Measurements from ENCODE around the gene IL1RAP. TPM values are rescaled to one million over a fixed set of nuclear protein-coding genes. Genes with fewer than 3 reads are reported as not detected.

Gene IL1RAP
- total RNA-seq, 4 donors from 2014 or later: 30.7 to 44.5 (median 32.1) TPM

DNA sequence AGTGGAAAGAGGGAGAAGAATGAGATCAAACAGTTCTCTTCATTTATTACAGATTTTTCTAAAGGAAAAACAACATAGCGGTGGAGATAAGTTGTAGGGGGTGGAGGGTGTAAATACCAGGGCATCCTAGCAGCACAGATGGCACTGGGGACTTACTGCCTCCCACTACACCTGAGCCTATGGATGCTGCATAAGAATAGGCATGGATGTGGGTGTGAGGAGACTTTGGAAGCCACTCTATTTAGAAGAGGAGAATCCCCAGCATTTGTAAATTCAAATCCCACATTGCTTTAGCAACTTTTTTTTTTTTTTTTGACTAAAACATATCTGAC is 27.4 kb upstream of the IL1RAP start:
- TF ChIP-seq, protein P1, sequence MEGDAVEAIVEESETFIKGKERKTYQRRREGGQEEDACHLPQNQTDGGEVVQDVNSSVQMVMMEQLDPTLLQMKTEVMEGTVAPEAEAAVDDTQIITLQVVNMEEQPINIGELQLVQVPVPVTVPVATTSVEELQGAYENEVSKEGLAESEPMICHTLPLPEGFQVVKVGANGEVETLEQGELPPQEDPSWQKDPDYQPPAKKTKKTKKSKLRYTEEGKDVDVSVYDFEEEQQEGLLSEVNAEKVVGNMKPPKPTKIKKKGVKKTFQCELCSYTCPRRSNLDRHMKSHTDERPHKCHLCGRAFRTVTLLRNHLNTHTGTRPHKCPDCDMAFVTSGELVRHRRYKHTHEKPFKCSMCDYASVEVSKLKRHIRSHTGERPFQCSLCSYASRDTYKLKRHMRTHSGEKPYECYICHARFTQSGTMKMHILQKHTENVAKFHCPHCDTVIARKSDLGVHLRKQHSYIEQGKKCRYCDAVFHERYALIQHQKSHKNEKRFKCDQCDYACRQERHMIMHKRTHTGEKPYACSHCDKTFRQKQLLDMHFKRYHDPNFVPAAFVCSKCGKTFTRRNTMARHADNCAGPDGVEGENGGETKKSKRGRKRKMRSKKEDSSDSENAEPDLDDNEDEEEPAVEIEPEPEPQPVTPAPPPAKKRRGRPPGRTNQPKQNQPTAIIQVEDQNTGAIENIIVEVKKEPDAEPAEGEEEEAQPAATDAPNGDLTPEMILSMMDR (IDR thresholded peaks at IDR 0.05): no peak
- TF ChIP-seq POLR2A (IDR thresholded peaks at IDR 0.05): no peak
- no peak for DNase-seq
- Histone ChIP-seq H3K27ac (no peak overlapping the region), H3K9me3 (no peaks in the 10 kb centered on the region), H3K27me3 (peaks cover 0 to 9% (median 0%) of the 10 kb centered on the region in 4 donors), H3K4me1 (peaks cover 0 to 5% (median 0%) of the 10 kb centered on the region in 3 donors), H3K4me3 (no peak overlapping the region), H3K36me3 (no peaks in the 10 kb centered on the region)
- WGBS, 2 donors: 13 to 27% methylated on average over 1 of the region's 1 CpG
- intact Hi-C loops (cut with DNase I): no loop called here

DNA sequence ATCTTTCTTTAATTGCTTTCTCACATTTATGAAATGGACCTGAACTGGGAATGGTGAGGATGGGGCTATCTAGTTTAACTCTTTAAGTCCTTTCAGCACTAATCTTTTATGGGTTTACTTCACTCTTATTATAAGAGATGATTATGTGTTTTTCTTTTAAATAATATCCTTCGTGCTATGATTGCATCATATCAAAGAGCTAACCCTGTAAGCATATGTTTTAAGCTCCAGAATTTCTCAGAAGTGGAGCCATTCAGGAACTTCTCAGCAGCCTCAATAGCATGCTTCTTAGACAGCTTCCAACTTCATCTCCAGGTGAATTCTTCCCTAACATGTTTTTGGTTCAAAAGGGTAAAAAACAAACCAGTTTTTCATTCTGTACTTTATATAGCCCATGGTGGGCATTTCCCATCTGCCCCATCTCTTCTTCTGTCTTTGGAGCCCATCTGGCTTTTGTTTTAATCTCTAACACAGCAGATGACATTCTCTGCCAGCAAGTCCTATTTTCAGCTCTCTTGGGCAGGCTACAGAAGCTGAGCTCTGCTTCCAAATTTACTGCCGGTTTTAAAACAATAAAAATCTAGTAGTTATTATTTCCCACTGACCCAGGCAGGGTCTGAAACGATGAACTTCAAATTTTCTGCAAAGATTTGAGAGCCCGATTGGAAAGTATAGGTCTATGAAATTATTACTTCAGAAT is 26.8 kb upstream of the IL1RAP start:
- TF ChIP-seq, protein P1 (IDR thresholded peaks at IDR 0.05): no peak
- no peak for TF ChIP-seq POLR2A (IDR thresholded peaks at IDR 0.05)
- Histone ChIP-seq H3K4me3 (no peak overlapping the region), H3K4me1 (peaks cover 0 to 5% (median 0%) of the 10 kb centered on the region in 3 donors), H3K36me3 (no peaks in the 10 kb centered on the region), H3K27me3 (peaks cover 0 to 9% (median 0%) of the 10 kb centered on the region in 4 donors), H3K27ac (no peak overlapping the region), H3K9me3 (no peaks in the 10 kb centered on the region)
- DNase-seq: no peak
- WGBS, 2 donors: 64 to 77% methylated on average over 4 of the region's 4 CpGs
- intact Hi-C loops (cut with DNase I): no loop called here

GRCh38 chr3:190491533-190492054 is 22.3 kb upstream of the IL1RAP start:
- Histone ChIP-seq H3K4me3 (no peak overlapping the region), H3K9me3 (no peaks in the 10 kb centered on the region), H3K27ac (no peak overlapping the region), H3K36me3 (no peaks in the 10 kb centered on the region), H3K27me3 (peaks cover 0 to 9% (median 0%) of the 10 kb centered on the region in 4 donors), H3K4me1 (no peaks in the 10 kb centered on the region)
- intact Hi-C loops (cut with DNase I): no loop called here
- no peak for TF ChIP-seq POLR2A (IDR thresholded peaks at IDR 0.05)
- TF ChIP-seq, protein P1 (IDR thresholded peaks at IDR 0.05): no peak
- 63 to 89% methylated on average over 4 of the region's 4 CpGs for WGBS, 2 donors
- DNase-seq: no peak

DNA sequence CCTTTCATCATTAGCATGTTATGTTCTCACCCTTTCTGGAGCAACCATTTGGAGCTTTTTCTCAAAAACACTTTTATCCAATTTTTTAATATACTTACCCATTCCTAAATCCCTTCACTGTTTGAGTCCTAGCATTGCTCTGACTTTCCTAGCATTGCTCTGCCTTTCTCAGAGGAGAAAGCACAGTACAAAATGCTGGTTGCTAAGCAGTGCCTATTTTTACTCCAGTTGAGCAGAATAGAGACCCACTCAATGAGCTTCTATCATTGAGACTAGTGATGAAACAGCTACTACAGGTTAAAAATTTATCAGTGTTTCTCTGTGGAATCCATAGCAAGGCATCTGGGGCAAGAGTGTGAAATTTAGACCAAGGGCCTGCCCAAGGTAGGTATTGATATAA is 21.8 kb upstream of the IL1RAP start:
- TF ChIP-seq, protein P1 (IDR thresholded peaks at IDR 0.05): no peak
- TF ChIP-seq POLR2A (IDR thresholded peaks at IDR 0.05): no peak
- H3K36me3 ChIP-seq: no peaks in the 10 kb centered on the region
- DNase-seq: no peak
- H3K27ac ChIP-seq: no peak overlapping the region
- no peak overlapping the region for H3K4me3 ChIP-seq
- intact Hi-C loops (cut with DNase I): no loop called here
- H3K27me3 ChIP-seq: peaks cover 0 to 7% (median 0%) of the 10 kb centered on the region in 4 donors
- H3K4me1 ChIP-seq: no peaks in the 10 kb centered on the region
- H3K9me3 ChIP-seq: no peaks in the 10 kb centered on the region

GRCh38 chr3:190492966-190493365 is 20.9 kb upstream of the IL1RAP start:
- Histone ChIP-seq H3K36me3 (no peaks in the 10 kb centered on the region), H3K9me3 (no peaks in the 10 kb centered on the region), H3K4me3 (no peak overlapping the region), H3K4me1 (no peaks in the 10 kb centered on the region), H3K27ac (no peak overlapping the region), H3K27me3 (no peaks in the 10 kb centered on the region)
- 88 to 89% methylated on average over 4 of the region's 4 CpGs for WGBS, 2 donors
- no peak for DNase-seq
- intact Hi-C loops (cut with DNase I): no loop called here
- TF ChIP-seq POLR2A (IDR thresholded peaks at IDR 0.05): no peak
- TF ChIP-seq, protein P1 (IDR thresholded peaks at IDR 0.05): no peak
